Sigmoid colon (tissue), 7 donors: ENCODE data around the gene ARCN1. TPM values are rescaled to one million over a fixed set of nuclear protein-coding genes. Genes with fewer than 3 reads are reported as not detected.
A peak's percentile ranks its signal among the peaks of the same experiment; 100 is the strongest.

Experiments
- DNase-seq: peaks from one replicate; pipeline ENCODE4 v3.0.0-alpha.2; 2019
- H3K27ac ChIP-seq, 4 donors: fragments of 200-600 bp; sonication (generic); one replicate each; pipeline ENCODE4 v1.5.1; 2016 to 2019; ENCODE audit warnings: mild to moderate bottlenecking in 1 of 4
- H3K27me3 ChIP-seq, 3 donors: fragments of 200-600 bp; sonication (generic); one replicate each; pipeline ENCODE4 v1.5.1; 2019; ENCODE audit warnings: mild to moderate bottlenecking in 1 of 3
- H3K36me3 ChIP-seq, 4 donors: fragments of 200-600 bp; sonication (generic); one replicate each; pipeline ENCODE4 v1.5.1; 2016 to 2019
- H3K4me1 ChIP-seq, 4 donors: fragments of 200-600 bp; sonication (generic); one replicate each; pipeline ENCODE4 v1.5.1; 2017 to 2019
- H3K4me3 ChIP-seq, 4 donors: fragments of 200-600 bp; sonication (generic); one replicate each; pipeline ENCODE4 v1.5.1; 2017 to 2019; ENCODE audit warnings: mild to moderate bottlenecking in 2 of 4, moderate library complexity in 1 of 4
- H3K9me3 ChIP-seq, 4 donors: fragments of 200-600 bp in 3 of 4; sonication (generic) in 3 of 4; one replicate each; pipeline versions ENCODE4 v1.5.1 to v1.6.1; 2013 to 2019
- CTCF ChIP-seq, 4 experiments: fragments of 450-650 bp in 3 of 4; fragments of 200-600 bp in 1 of 4; IDR thresholded peaks; one replicate each; pipeline ENCODE4 v1.5.1; 2016 to 2019; ENCODE audit warnings: antibody characterized with exemption in 4 of 4, mild to moderate bottlenecking in 3 of 4, moderate library complexity in 2 of 4
- EP300 ChIP-seq, 4 donors: sonication (generic); formaldehyde crosslinking; IDR thresholded peaks; one replicate each; pipeline ENCODE4 v1.6.1; 2017; ENCODE audit warnings: antibody characterized with exemption in 4 of 4
- POLR2A ChIP-seq, 2 donors: fragments of 450-650 bp; IDR thresholded peaks; one replicate each; pipeline ENCODE4 v1.6.1; 2016; ENCODE audit warnings: antibody characterized with exemption in 2 of 2, mild to moderate bottlenecking in 2 of 2, moderate library complexity in 2 of 2
- POLR2AphosphoS5 ChIP-seq, 4 donors: sonication (generic); formaldehyde crosslinking; IDR thresholded peaks; one replicate each; pipeline ENCODE4 v1.6.1; 2017; ENCODE audit warnings: antibody characterized with exemption in 4 of 4
- WGBS, 2 donors: extraction: QIAGEN DNeasy Blood & Tissue Kit; methylation state at CpG; one replicate each; pipeline ENCODE4 v1.1.7; 2013; 5-methylcytosine and 5-hydroxymethylcytosine counted together
- intact Hi-C: fragments of 100-400 bp; cut with DNase I; formaldehyde crosslinking; loops from one replicate; pipeline ENCODE4 v1.15.1; 2023
- polyA plus RNA-seq, 3 donors: library from polyadenylated mRNA; stranded (reverse); fragments of 200-250 nt; gene quantifications; one replicate each; pipeline ENCODE4 v1.2.3, GENCODE V29; 2013
- total RNA-seq, 4 donors: library from RNA; depleted of rRNA; stranded (reverse); fragments of >200 nt; gene quantifications; one replicate each; pipeline ENCODE4 v1.1.0, GENCODE V29; 2016
- donor health status: healthy with polysubstance abuse.
- donor health status: Bipolar disorder and iron deficiency.
- donor health status: healthy.

ARCN1 gene
- total and polyA plus RNA-seq, 7 donors: 74.9 to 105 (median 87.8) TPM

DNA sequence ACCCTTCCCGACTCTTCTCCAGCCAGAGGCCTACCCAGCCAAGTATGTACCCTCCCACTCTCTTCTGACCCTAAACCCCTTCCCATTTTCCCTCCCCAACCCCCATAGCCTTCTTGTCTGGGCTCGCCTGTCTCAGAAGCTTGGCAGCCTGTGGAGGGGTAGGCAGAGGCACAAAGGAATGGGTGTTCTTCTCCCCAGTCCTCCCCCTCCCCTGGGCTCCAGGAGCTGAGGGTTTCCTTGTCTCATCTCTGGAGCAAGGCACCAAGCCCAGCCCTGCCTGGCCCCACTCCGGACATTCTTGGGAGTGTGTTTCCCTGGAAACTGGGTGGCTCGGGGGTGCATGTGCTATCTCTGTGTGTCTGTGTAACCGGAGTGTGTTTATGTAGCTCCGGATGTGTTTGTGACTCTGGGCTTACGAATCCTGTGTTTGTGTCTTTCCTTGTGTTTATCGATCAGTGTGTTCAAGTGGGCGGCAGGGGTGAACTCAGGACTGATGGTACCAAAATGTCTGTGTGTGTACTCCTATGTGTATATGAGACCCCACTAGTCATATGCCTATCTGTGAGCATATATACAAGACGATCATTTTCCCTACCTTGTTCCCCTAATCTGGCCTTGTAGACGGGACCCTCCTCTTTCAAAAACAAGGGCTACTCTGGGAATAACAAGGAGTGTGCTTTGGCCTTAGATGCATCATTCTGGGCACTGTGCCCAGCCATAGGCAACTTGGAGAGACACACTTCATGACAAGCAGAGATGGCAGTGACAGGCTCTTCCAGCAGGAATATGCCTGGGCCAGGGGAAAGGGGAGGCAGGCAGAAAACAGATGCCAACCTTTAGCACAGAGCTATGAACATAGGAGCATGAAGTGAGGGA lies 46.1 kb downstream of the ARCN1 start:
- Histone ChIP-seq H3K36me3 (peaks cover 5 to 45% (median 26%) of the 10 kb centered on the region in 4 donors), H3K4me1 (peaks cover 0 to 67% (median 65%) of the 10 kb centered on the region in 4 donors), H3K27me3 (no peaks in the 10 kb centered on the region), H3K9me3 (no peaks in the 10 kb centered on the region), H3K4me3 (no peak overlapping the region), H3K27ac (peak overlapping the region; percentile 76 to 92 (median 90))
- intact Hi-C loops: no loop called here
- peak; percentile 90 for DNase-seq
- 73 to 82% methylated on average over 11 of the region's 11 CpGs for WGBS, 2 donors
- TF ChIP-seq POLR2AphosphoS5 (IDR thresholded peaks at IDR 0.05): peak in 3 of 4 donors; percentile 16 to 41 (median 20)
- TF ChIP-seq EP300 (IDR thresholded peaks at IDR 0.05): no peak

- H3K27ac ChIP-seq: peak overlapping the region; percentile 76 to 92 (median 90)
- WGBS, 2 donors: 66 to 78% methylated on average over 4 of the region's 4 CpGs
- TF ChIP-seq POLR2A (IDR thresholded peaks at IDR 0.05) (no peak), EP300 (IDR thresholded peaks at IDR 0.05) (no peak)
- no peak overlapping the region for H3K4me3 ChIP-seq
- H3K9me3 ChIP-seq: no peaks in the 10 kb centered on the region
- intact Hi-C loops: no loop called here
- H3K36me3 ChIP-seq: peaks cover 5 to 38% (median 22%) of the 10 kb centered on the region in 4 donors
- peaks cover 0 to 73% (median 68%) of the 10 kb centered on the region in 4 donors for H3K4me1 ChIP-seq
- DNase-seq: peak; percentile 82
- H3K27me3 ChIP-seq: no peaks in the 10 kb centered on the region
Observed at GRCh38 chr11:118618991-118619375, 46.8 kb downstream of the ARCN1 start.

- DNase-seq: peak; percentile 80
- Histone ChIP-seq H3K4me1 (peaks cover 0 to 74% (median 68%) of the 10 kb centered on the region in 4 donors), H3K27ac (peak overlapping the region; percentile 76 to 92 (median 90)), H3K4me3 (no peak overlapping the region), H3K36me3 (peaks cover 5 to 33% (median 16%) of the 10 kb centered on the region in 4 donors), H3K9me3 (no peaks in the 10 kb centered on the region), H3K27me3 (no peaks in the 10 kb centered on the region)
- WGBS, 2 donors: 70 to 75% methylated on average over 6 of the region's 6 CpGs
- no peak for TF ChIP-seq POLR2A (IDR thresholded peaks at IDR 0.05)
- peak in 1 of 4 donors; percentile 44 for TF ChIP-seq POLR2AphosphoS5 (IDR thresholded peaks at IDR 0.05)
- intact Hi-C loops: no loop called here
Observed at GRCh38 chr11:118619444-118620197, 47.4 kb downstream of the ARCN1 start.

DNA sequence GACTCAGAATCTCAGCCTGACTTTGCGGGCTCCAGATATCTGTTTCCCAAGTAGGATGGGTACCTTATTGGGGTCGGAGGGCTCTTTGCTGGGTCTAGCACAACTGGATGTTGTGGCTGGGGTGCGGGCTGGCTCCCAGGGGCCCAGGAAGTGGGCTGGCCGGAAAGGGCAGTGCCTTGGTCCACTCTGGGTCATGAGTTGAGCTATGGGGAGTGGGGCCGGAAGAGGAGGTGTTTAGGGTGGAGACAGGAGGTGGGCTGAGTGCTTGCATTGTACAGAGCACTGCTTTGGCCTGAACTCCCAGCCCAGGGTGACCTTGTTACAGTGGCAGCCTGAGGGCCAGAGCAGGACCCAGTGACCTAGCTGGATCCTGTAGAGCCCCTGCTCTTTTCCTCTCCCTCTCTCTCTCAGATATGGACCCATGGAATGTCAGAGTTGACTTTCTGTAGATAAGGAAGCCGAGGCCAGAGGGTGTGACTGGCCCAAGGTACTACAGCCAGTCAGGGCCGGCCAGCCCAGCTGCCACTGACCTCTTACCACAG lies 48.4 kb downstream of the ARCN1 start:
- H3K27me3 ChIP-seq: no peaks in the 10 kb centered on the region
- H3K4me1 ChIP-seq: peaks cover 0 to 83% (median 68%) of the 10 kb centered on the region in 4 donors
- intact Hi-C loops: no loop called here
- TF ChIP-seq POLR2AphosphoS5 (IDR thresholded peaks at IDR 0.05): no peak
- TF ChIP-seq POLR2A (IDR thresholded peaks at IDR 0.05): no peak
- no peak for TF ChIP-seq CTCF (IDR thresholded peaks at IDR 0.05)
- no peak for TF ChIP-seq EP300 (IDR thresholded peaks at IDR 0.05)
- no peaks in the 10 kb centered on the region for H3K9me3 ChIP-seq
- H3K27ac ChIP-seq: peak overlapping the region; percentile 86 to 92 (median 90)
- whole genome bisulfite sequencing, 2 donors: 59 to 65% methylated on average over 7 of the region's 7 CpGs
- H3K4me3 ChIP-seq: peak overlapping the region in 3 of 4 donors; percentile 58 to 66 (median 60)
- peaks cover 5 to 33% (median 13%) of the 10 kb centered on the region in 4 donors for H3K36me3 ChIP-seq
- DNase-seq: no peak

GRCh38 chr11:118621071-118621783 lies 49.0 kb downstream of the ARCN1 start:
- WGBS, 2 donors: 7% methylated on average over 38 of the region's 38 CpGs
- Histone ChIP-seq H3K36me3 (peaks cover 0 to 32% (median 11%) of the 10 kb centered on the region in 4 donors), H3K4me3 (peak overlapping the region; percentile 27 to 66 (median 59)), H3K4me1 (peaks cover 0 to 83% (median 71%) of the 10 kb centered on the region in 4 donors), H3K27me3 (no peaks in the 10 kb centered on the region), H3K27ac (peak overlapping the region; percentile 86 to 92 (median 90)), H3K9me3 (no peaks in the 10 kb centered on the region)
- TF ChIP-seq POLR2AphosphoS5 (IDR thresholded peaks at IDR 0.05) (peak in 3 of 4 donors; percentile 53 to 77 (median 68)), CTCF (IDR thresholded peaks at IDR 0.05) (no peak), POLR2A (IDR thresholded peaks at IDR 0.05) (peak; percentile 24 to 37)
- intact Hi-C loops: no loop called here
- DNase-seq: peak; percentile 96
